ELF-1 (cell line): ENCODE results near the gene TTC33.
"Not testable (repeated sequence)": the region's sequence is repeated elsewhere in the genome, so short reads cannot be mapped to it uniquely, and the experiment has no call there.

ENCODE experiments used
- DNase-seq: peaks from one replicate; pipeline ENCODE4 v3.0.0-alpha.2; 2016; ENCODE audit warnings: low read depth, low spot score

Gene TTC33

GRCh38 chr5:40717281-40717680 lies 38.5 kb downstream of the TTC33 start:
- DNase-seq: no peak

GRCh38 chr5:40716590-40716989 lies 39.2 kb downstream of the TTC33 start:
- DNase-seq: no peak

GRCh38 chr5:40716000-40716399 lies 39.8 kb downstream of the TTC33 start:
- DNase-seq: no peak

GRCh38 chr5:40714001-40714400 lies 41.8 kb downstream of the TTC33 start:
- no peak for DNase-seq

GRCh38 chr5:40710575-40710974 lies 45.2 kb downstream of the TTC33 start:
- not testable (repeated sequence) for DNase-seq

GRCh38 chr5:40705484-40705883 lies 50.3 kb downstream of the TTC33 start:
- DNase-seq: not testable (repeated sequence)

GRCh38 chr5:40702027-40702426 lies 53.7 kb downstream of the TTC33 start:
- not testable (repeated sequence) for DNase-seq

GRCh38 chr5:40700116-40700782 lies 55.5 kb downstream of the TTC33 start:
- DNase-seq: no peak

- DNase-seq: no peak
Observed at GRCh38 chr5:40694433-40694832, 61.3 kb downstream of the TTC33 start.

GRCh38 chr5:40691894-40692293 lies 63.9 kb downstream of the TTC33 start:
- DNase-seq: no peak

GRCh38 chr5:40690267-40690666 lies 65.5 kb downstream of the TTC33 start:
- DNase-seq: no peak

GRCh38 chr5:40689438-40689837 lies 66.3 kb downstream of the TTC33 start:
- no peak for DNase-seq

GRCh38 chr5:40688996-40689395 lies 66.8 kb downstream of the TTC33 start:
- DNase-seq: no peak

- peak; percentile 88 for DNase-seq
Observed at GRCh38 chr5:40688127-40688761, 67.5 kb downstream of the TTC33 start.

GRCh38 chr5:40687321-40687720 lies 68.4 kb downstream of the TTC33 start:
- DNase-seq: no peak

GRCh38 chr5:40685976-40686486 lies 69.7 kb downstream of the TTC33 start:
- DNase-seq: no peak

- no peak for DNase-seq
Observed at GRCh38 chr5:40685193-40685592, 70.6 kb downstream of the TTC33 start.

- DNase-seq: no peak
Observed at GRCh38 chr5:40683305-40683704, 72.5 kb downstream of the TTC33 start.

GRCh38 chr5:40682154-40683017 lies 73.4 kb downstream of the TTC33 start:
- DNase-seq: no peak

GRCh38 chr5:40681363-40682153 lies 74.2 kb downstream of the TTC33 start:
- DNase-seq: peak; percentile 11

GRCh38 chr5:40680741-40681362 lies 74.9 kb downstream of the TTC33 start:
- DNase-seq: peak; percentile 6
